ENCODE measurements around the gene TSBP1. TPM values are rescaled to one million over a fixed set of nuclear protein-coding genes. Genes with fewer than 3 reads are reported as not detected.

TSBP1 gene
- total RNA-seq = not detected in 2 replicates

DNA sequence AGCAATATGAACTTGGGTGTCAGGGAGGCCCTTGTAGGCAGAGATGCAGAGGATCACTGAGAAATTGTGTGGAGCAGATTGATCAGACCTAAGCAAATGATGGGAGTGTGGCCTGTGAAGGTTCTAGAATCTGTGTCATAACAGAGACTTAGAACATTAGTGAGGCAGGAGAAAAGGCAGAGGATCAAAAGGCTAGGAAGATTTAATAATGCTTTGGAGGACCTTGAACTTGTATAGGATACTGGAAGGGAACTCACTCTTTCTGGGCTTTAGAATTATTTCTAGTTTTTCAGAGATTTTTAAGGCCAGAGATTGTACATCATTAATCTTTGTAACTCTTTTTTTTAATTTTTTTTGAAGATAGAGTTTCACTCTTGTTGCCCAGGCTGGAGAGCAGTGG is at the start of gene TSBP1:
TSS of gene TSBP1 (minus strand) at position 101 of the 400 bp plus-strand sequence. CDS start 197 bp downstream, outside the sequence.

DNA sequence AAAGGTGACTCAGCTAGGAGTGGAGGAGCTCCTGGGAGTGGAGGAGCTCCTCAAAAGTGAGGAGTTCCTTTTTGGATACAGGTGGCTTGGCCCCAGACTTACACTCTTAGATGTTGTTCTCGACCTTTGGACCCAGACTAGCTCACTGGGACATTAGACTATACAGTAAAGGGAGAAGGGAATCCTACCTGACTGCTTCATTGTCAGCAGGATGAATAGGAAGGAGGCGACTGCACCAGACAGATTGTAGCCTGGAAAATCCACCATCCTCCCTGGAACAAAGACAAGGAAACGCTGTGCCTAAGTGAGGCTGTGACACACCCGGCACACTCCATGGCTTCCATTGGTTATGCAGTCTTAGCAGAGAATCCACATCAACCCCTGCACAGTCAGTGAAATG is 35.2 kb upstream of the TSBP1 start, which contains the start of gene BTNL2:
TSS of gene BTNL2 (minus strand) at position 325 of the 400 bp plus-strand sequence. CDS start at position 267, 58 bp downstream.

Other genes starting within 250 kb of the TSBP1 start
- 15.3 and 15.7 TPM in 2 replicates for gene ATF6B, start 243.7 kb downstream of the TSBP1 start, total RNA-seq
- gene FKBPL, start 241.6 kb downstream of the TSBP1 start, total RNA-seq = 7.4 and 9.7 TPM in 2 replicates
- under 0.01 and 0.30 TPM in 2 replicates for gene PRRT1, start 220.0 kb downstream of the TSBP1 start, total RNA-seq
- gene PPT2, start 217.8 kb downstream of the TSBP1 start, total RNA-seq = 22.2 and 36.1 TPM in 2 replicates
- 0.65 and 1.4 TPM in 2 replicates for gene EGFL8, start 207.3 kb downstream of the TSBP1 start, total RNA-seq
- 5.3 and 8.1 TPM in 2 replicates for gene AGPAT1, start 195.8 kb downstream of the TSBP1 start, total RNA-seq
- gene RNF5, start 193.5 kb downstream of the TSBP1 start, total RNA-seq = 44.2 and 47.7 TPM in 2 replicates
- under 0.01 and 0.46 TPM in 2 replicates for gene AGER, start 187.7 kb downstream of the TSBP1 start, total RNA-seq
- 48.5 and 59.4 TPM in 2 replicates for gene PBX2, start 181.7 kb downstream of the TSBP1 start, total RNA-seq
- gene GPSM3, start 179.3 kb downstream of the TSBP1 start, total RNA-seq = 3.8 and 5.2 TPM in 2 replicates
- 42.4 and 52.3 TPM in 2 replicates for gene NOTCH4, start 147.8 kb downstream of the TSBP1 start, total RNA-seq
- gene BTNL2, start 35.3 kb upstream of the TSBP1 start, total RNA-seq = not detected in 2 replicates
- gene HLA-DRA, start 68.0 kb upstream of the TSBP1 start, total RNA-seq = not detected in 2 replicates
- not detected in 2 replicates for gene HLA-DRB5, start 158.4 kb upstream of the TSBP1 start, total RNA-seq
- 0.32 and 2.3 TPM in 2 replicates for gene HLA-DRB1, start 217.9 kb upstream of the TSBP1 start, total RNA-seq